GM12865 (cell line): ENCODE results near the gene POU4F1.

Experiments
- DNase-seq: peaks from one replicate; pipeline ENCODE4 v3.0.0; 2010; ENCODE audit warnings: low read depth
- H3K4me3 ChIP-seq: 2 replicates; pipeline ENCODE4 v1.5.1; 2011; ENCODE audit warnings: mild to moderate bottlenecking, low read depth, low read length, control low read depth
- TF ChIP-seq, protein P1 (sequence below): IDR thresholded peaks from 2 replicates; pipeline ENCODE4 v1.5.1; 2011; ENCODE audit warnings: low read length, control low read depth, low read depth, inconsistent platforms; ENCODE audit not compliant: insufficient read depth; ENCODE audit errors: missing control alignments

Gene POU4F1

GRCh38 chr13:78606471-78607408, 3.4 kb upstream of the POU4F1 start:
- DNase-seq: no peak
- TF ChIP-seq, protein P1, sequence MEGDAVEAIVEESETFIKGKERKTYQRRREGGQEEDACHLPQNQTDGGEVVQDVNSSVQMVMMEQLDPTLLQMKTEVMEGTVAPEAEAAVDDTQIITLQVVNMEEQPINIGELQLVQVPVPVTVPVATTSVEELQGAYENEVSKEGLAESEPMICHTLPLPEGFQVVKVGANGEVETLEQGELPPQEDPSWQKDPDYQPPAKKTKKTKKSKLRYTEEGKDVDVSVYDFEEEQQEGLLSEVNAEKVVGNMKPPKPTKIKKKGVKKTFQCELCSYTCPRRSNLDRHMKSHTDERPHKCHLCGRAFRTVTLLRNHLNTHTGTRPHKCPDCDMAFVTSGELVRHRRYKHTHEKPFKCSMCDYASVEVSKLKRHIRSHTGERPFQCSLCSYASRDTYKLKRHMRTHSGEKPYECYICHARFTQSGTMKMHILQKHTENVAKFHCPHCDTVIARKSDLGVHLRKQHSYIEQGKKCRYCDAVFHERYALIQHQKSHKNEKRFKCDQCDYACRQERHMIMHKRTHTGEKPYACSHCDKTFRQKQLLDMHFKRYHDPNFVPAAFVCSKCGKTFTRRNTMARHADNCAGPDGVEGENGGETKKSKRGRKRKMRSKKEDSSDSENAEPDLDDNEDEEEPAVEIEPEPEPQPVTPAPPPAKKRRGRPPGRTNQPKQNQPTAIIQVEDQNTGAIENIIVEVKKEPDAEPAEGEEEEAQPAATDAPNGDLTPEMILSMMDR: no peak
- H3K4me3 ChIP-seq: no peak overlapping the region

- TF ChIP-seq, protein P1: no peak
- no peak overlapping the region for H3K4me3 ChIP-seq
- no peak for DNase-seq
These were observed 1.6 kb upstream of the POU4F1 start for GRCh38 chr13:78604782-78605611.

- TF ChIP-seq, protein P1: no peak
- peak; percentile 28 for DNase-seq
- H3K4me3 ChIP-seq: peak overlapping the region; percentile 43
These were observed 652 bp downstream of the POU4F1 start for GRCh38 chr13:78602561-78603239.

GRCh38 chr13:78601874-78602560, 1.3 kb downstream of the POU4F1 start:
- DNase-seq: no peak
- H3K4me3 ChIP-seq: peak overlapping the region; percentile 43
- TF ChIP-seq, protein P1: no peak

DNA sequence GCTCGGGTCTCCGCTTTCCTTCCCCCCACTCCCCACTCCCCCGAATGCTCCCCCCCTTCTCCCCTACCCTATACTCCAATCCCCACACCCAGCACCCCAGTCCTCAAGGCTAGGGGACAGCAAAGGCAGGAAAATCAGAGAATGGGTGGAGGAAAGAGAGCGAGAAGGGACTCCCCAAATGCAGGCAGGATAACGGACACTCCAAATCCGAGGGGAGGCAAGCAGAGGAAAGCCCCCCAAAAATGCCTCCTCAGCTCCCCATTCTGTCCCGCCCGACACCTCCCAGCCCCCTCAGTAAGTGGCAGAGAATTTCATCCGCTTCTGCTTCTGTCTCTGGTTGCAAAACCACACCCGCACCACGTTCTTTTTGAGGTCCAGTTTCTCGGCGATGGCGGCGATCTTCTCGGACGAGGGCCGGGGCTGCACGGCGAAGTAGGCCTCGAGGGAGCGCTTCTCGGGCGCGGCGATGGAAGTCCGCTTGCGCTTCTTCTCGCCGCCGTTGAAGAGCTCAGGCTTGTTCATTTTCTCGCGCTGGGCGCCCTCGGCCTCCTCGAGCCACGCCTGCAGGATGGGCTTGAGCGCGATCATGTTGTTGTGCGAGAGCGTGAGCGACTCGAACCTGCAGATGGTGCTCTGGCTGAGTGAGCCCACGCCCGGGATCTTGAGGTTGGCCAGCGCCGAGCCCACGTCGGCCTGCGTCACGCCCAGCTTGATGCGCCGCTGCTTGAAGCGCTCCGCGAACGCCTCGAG, 2.1 kb downstream of the POU4F1 start:
- no peak overlapping the region for H3K4me3 ChIP-seq
- peak; percentile 24 for DNase-seq
- TF ChIP-seq, protein P1: no peak
